ENCODE data around the gene LMAN1L.

LMAN1L gene

GRCh38 chr15:74821091-74821789 is 8.6 kb downstream of the LMAN1L start:
- H3K27ac ChIP-seq (ENCODE audit: low read length), result no peak overlapping the region
- H3K4me1 ChIP-seq (ENCODE audit: control insufficient read depth, insufficient read depth, low read length), result peaks cover 4% of the 10 kb centered on the region
- H3K9me3 ChIP-seq (ENCODE audit: control insufficient read depth in 2 of 2, low read length in 2 of 2), result no peaks in the 10 kb centered on the region
- H3K27me3 ChIP-seq (ENCODE audit: control insufficient read depth in 1 of 2, insufficient read depth in 2 of 2, low read length in 2 of 2), result peaks cover 5 to 7% of the 10 kb centered on the region in 2 donors
- no peaks in the 10 kb centered on the region for H3K36me3 ChIP-seq (ENCODE audit: control insufficient read depth in 2 of 2, insufficient read depth in 2 of 2, low read length in 2 of 2)
- H3K4me3 ChIP-seq (ENCODE audit: low read length in 2 of 2), result no peak overlapping the region
- H3K9ac ChIP-seq (ENCODE audit: low read length in 2 of 2), result no peak overlapping the region

DNA sequence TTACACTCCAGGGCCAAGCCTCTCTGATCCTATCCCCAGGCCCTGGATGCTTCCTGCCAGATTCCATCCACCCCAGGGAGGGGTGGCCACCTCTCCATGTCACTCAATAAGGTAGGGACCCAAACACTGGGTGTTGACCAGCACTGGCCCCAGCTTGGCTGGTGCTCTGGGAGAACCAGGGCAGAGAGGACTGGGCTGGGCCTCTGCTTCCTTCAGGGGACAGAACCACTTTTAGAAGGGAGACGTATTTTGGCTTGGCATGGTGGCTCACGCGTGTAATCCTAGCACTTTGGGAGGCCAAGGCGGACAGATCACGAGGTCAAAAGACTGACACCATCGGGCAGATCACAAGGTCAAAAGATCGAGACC is 9.1 kb downstream of the LMAN1L start:
- no peak overlapping the region for H3K4me3 ChIP-seq (ENCODE audit: low read length in 2 of 2)

DNA sequence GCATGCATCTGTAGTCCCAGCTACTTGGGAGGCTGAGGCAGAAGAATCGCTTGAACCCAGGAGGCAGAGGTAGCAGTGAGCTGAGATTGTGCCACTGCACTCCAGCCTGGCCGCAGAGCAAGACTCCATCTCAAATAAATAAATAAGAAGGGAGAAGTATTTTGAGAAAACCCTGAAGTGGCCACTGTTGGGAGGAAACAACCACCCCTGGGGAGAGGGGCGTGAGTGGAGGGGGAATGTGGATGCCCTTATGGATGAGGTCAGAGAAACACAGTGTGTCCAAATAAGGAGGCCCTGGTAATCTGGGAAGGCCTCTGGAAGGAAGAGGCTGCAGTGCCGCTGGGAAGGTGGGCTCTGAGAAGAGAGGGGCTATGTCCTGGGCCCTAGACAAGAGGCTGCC is 9.6 kb downstream of the LMAN1L start:
- H3K4me3 ChIP-seq (ENCODE audit: low read length in 2 of 2), result no peak overlapping the region
- no peak overlapping the region for H3K27ac ChIP-seq (ENCODE audit: low read length)
- no peaks in the 10 kb centered on the region for H3K9me3 ChIP-seq (ENCODE audit: control insufficient read depth in 2 of 2, low read length in 2 of 2)
- H3K4me1 ChIP-seq (ENCODE audit: control insufficient read depth, insufficient read depth, low read length), result peaks cover 3% of the 10 kb centered on the region
- peaks cover 13 to 14% of the 10 kb centered on the region in 2 donors for H3K27me3 ChIP-seq (ENCODE audit: control insufficient read depth in 1 of 2, insufficient read depth in 2 of 2, low read length in 2 of 2)
- H3K9ac ChIP-seq (ENCODE audit: low read length in 2 of 2), result no peak overlapping the region
- H3K36me3 ChIP-seq (ENCODE audit: control insufficient read depth in 2 of 2, insufficient read depth in 2 of 2, low read length in 2 of 2), result no peaks in the 10 kb centered on the region

More for the DNA sequence above, 9.1 kb downstream of the LMAN1L start:
- H3K4me1 ChIP-seq (ENCODE audit: control insufficient read depth, insufficient read depth, low read length), result peaks cover 4% of the 10 kb centered on the region
- no peaks in the 10 kb centered on the region for H3K9me3 ChIP-seq (ENCODE audit: control insufficient read depth in 2 of 2, low read length in 2 of 2)
- no peak overlapping the region for H3K27ac ChIP-seq (ENCODE audit: low read length)
- no peaks in the 10 kb centered on the region for H3K36me3 ChIP-seq (ENCODE audit: control insufficient read depth in 2 of 2, insufficient read depth in 2 of 2, low read length in 2 of 2)
- no peak overlapping the region for H3K9ac ChIP-seq (ENCODE audit: low read length in 2 of 2)
- H3K27me3 ChIP-seq (ENCODE audit: control insufficient read depth in 1 of 2, insufficient read depth in 2 of 2, low read length in 2 of 2), result peaks cover 9 to 10% of the 10 kb centered on the region in 2 donors

DNA sequence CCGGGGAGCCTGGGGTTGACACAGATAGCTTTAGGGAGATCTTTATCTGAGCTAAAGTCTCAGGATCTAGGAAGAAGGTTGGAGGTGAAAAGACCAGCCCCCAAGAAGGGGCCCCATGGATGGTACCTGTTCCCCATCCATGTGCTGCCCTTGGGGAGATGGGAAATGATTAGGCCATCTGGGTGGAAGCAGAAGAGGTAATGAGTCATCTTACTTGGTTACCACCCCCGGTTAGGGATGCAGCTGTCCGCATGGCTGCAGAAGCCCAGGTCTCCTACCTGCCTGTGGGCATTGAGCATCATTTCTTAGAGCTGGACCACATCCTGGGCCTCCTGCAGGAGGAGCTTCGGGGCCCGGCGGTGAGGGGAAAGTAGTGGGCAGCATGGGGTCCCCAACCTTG is 10.7 kb downstream of the LMAN1L start:
- Histone ChIP-seq H3K4me3 (ENCODE audit: low read length in 2 of 2) (no peak overlapping the region), H3K9ac (ENCODE audit: low read length in 2 of 2) (no peak overlapping the region), H3K27me3 (ENCODE audit: control insufficient read depth in 1 of 2, insufficient read depth in 2 of 2, low read length in 2 of 2) (peaks cover 21 to 24% of the 10 kb centered on the region in 2 donors), H3K36me3 (ENCODE audit: control insufficient read depth in 2 of 2, insufficient read depth in 2 of 2, low read length in 2 of 2) (no peaks in the 10 kb centered on the region), H3K4me1 (ENCODE audit: control insufficient read depth, insufficient read depth, low read length) (no peaks in the 10 kb centered on the region), H3K9me3 (ENCODE audit: control insufficient read depth in 2 of 2, low read length in 2 of 2) (no peaks in the 10 kb centered on the region), H3K27ac (ENCODE audit: low read length) (no peak overlapping the region)

DNA sequence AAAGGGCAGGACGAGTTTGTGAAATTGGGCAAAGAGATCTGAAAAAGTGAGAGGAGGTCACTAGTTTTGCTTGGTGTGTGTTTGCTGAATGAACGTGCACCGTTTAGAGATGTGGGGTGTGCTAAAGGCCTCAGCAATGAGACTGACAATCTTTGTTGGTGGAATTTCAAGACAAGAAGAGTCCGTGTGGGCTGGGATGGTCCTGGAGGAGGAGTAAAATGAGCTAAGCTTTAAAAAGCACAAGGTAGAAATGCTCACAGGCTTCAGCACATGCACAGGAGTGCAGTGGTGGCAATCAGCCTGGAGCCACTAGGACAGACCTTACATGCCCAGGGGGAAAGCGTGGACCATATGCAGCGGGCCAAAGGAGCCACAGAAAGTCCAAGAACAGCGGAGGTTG is 12.3 kb downstream of the LMAN1L start:
- peaks cover 18 to 25% of the 10 kb centered on the region in 2 donors for H3K27me3 ChIP-seq (ENCODE audit: control insufficient read depth in 1 of 2, insufficient read depth in 2 of 2, low read length in 2 of 2)
- H3K4me3 ChIP-seq (ENCODE audit: low read length in 2 of 2), result no peak overlapping the region
- H3K36me3 ChIP-seq (ENCODE audit: control insufficient read depth in 2 of 2, insufficient read depth in 2 of 2, low read length in 2 of 2), result no peaks in the 10 kb centered on the region
- no peaks in the 10 kb centered on the region for H3K9me3 ChIP-seq (ENCODE audit: control insufficient read depth in 2 of 2, low read length in 2 of 2)
- H3K9ac ChIP-seq (ENCODE audit: low read length in 2 of 2), result no peak overlapping the region
- H3K27ac ChIP-seq (ENCODE audit: low read length), result no peak overlapping the region
- H3K4me1 ChIP-seq (ENCODE audit: control insufficient read depth, insufficient read depth, low read length), result no peaks in the 10 kb centered on the region

- Histone ChIP-seq H3K9me3 (ENCODE audit: control insufficient read depth in 2 of 2, low read length in 2 of 2) (no peaks in the 10 kb centered on the region), H3K36me3 (ENCODE audit: control insufficient read depth in 2 of 2, insufficient read depth in 2 of 2, low read length in 2 of 2) (no peaks in the 10 kb centered on the region), H3K27me3 (ENCODE audit: control insufficient read depth in 1 of 2, insufficient read depth in 2 of 2, low read length in 2 of 2) (peaks cover 18 to 25% of the 10 kb centered on the region in 2 donors), H3K27ac (ENCODE audit: low read length) (no peak overlapping the region), H3K4me1 (ENCODE audit: control insufficient read depth, insufficient read depth, low read length) (no peaks in the 10 kb centered on the region), H3K9ac (ENCODE audit: low read length in 2 of 2) (no peak overlapping the region), H3K4me3 (ENCODE audit: low read length in 2 of 2) (no peak overlapping the region)
These were observed 13.2 kb downstream of the LMAN1L start for GRCh38 chr15:74825866-74826265.

GRCh38 chr15:74826364-74826819 is 13.8 kb downstream of the LMAN1L start, which contains the start of gene CPLX3:
Gene CPLX3 (plus strand): TSS chr15:74826627. CDS start chr15:74826704, 77 bp downstream.
- peaks cover 18 to 25% of the 10 kb centered on the region in 2 donors for H3K27me3 ChIP-seq (ENCODE audit: control insufficient read depth in 1 of 2, insufficient read depth in 2 of 2, low read length in 2 of 2)
- no peak within 1 kb of the TSS for H3K4me3 ChIP-seq (ENCODE audit: low read length in 2 of 2)
- H3K9me3 ChIP-seq (ENCODE audit: control insufficient read depth in 2 of 2, low read length in 2 of 2), result no peaks in the 10 kb centered on the region

GRCh38 chr15:74826921-74827320 is 14.3 kb downstream of the LMAN1L start:
- Histone ChIP-seq H3K27me3 (ENCODE audit: control insufficient read depth in 1 of 2, insufficient read depth in 2 of 2, low read length in 2 of 2) (peaks cover 18 to 25% of the 10 kb centered on the region in 2 donors), H3K27ac (ENCODE audit: low read length) (no peak overlapping the region), H3K9me3 (ENCODE audit: control insufficient read depth in 2 of 2, low read length in 2 of 2) (no peaks in the 10 kb centered on the region), H3K36me3 (ENCODE audit: control insufficient read depth in 2 of 2, insufficient read depth in 2 of 2, low read length in 2 of 2) (no peaks in the 10 kb centered on the region), H3K9ac (ENCODE audit: low read length in 2 of 2) (no peak overlapping the region), H3K4me3 (ENCODE audit: low read length in 2 of 2) (no peak overlapping the region), H3K4me1 (ENCODE audit: control insufficient read depth, insufficient read depth, low read length) (peaks cover 5% of the 10 kb centered on the region)

More at GRCh38 chr15:74826364-74826819, 13.8 kb downstream of the LMAN1L start, which contains the start of gene CPLX3:
- H3K9ac ChIP-seq (ENCODE audit: low read length in 2 of 2), result no peak within 1 kb of the TSS
- no peaks in the 10 kb centered on the region for H3K36me3 ChIP-seq (ENCODE audit: control insufficient read depth in 2 of 2, insufficient read depth in 2 of 2, low read length in 2 of 2)
- H3K27ac ChIP-seq (ENCODE audit: low read length), result no peak within 1 kb of the TSS
- peaks cover 4% of the 10 kb centered on the region for H3K4me1 ChIP-seq (ENCODE audit: control insufficient read depth, insufficient read depth, low read length)

DNA sequence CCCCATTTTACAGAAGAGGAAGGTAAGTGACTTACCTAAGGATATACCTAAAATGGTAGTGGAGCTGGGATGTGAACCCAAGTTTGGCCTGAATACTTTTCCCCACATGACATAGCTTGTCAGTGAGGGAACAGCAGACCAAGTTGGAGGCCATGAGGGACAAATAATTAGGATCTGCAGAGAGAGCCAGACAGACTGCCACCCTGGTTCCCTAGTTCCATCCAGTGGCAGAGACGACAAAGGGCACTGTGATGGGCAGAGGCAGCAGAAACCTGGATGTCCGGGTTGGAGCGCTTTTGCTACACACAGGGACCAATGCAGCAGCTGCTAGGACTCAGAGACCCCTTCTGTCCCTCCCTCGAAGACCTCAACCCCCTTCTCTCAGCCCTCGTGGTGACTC is 15.0 kb downstream of the LMAN1L start:
- H3K4me3 ChIP-seq (ENCODE audit: low read length in 2 of 2), result no peak overlapping the region

GRCh38 chr15:74828835-74829234 is 16.2 kb downstream of the LMAN1L start:
- no peak overlapping the region for H3K4me3 ChIP-seq (ENCODE audit: low read length in 2 of 2)
- H3K27ac ChIP-seq (ENCODE audit: low read length), result no peak overlapping the region
- peaks cover 9% of the 10 kb centered on the region for H3K4me1 ChIP-seq (ENCODE audit: control insufficient read depth, insufficient read depth, low read length)
- peaks cover 18 to 25% of the 10 kb centered on the region in 2 donors for H3K27me3 ChIP-seq (ENCODE audit: control insufficient read depth in 1 of 2, insufficient read depth in 2 of 2, low read length in 2 of 2)
- H3K36me3 ChIP-seq (ENCODE audit: control insufficient read depth in 2 of 2, insufficient read depth in 2 of 2, low read length in 2 of 2), result no peaks in the 10 kb centered on the region
- no peak overlapping the region for H3K9ac ChIP-seq (ENCODE audit: low read length in 2 of 2)
- H3K9me3 ChIP-seq (ENCODE audit: control insufficient read depth in 2 of 2, low read length in 2 of 2), result no peaks in the 10 kb centered on the region

More for the DNA sequence above, 15.0 kb downstream of the LMAN1L start:
- H3K27me3 ChIP-seq (ENCODE audit: control insufficient read depth in 1 of 2, insufficient read depth in 2 of 2, low read length in 2 of 2), result peaks cover 18 to 25% of the 10 kb centered on the region in 2 donors
- peaks cover 5% of the 10 kb centered on the region for H3K4me1 ChIP-seq (ENCODE audit: control insufficient read depth, insufficient read depth, low read length)
- no peak overlapping the region for H3K9ac ChIP-seq (ENCODE audit: low read length in 2 of 2)
- no peak overlapping the region for H3K27ac ChIP-seq (ENCODE audit: low read length)
- no peaks in the 10 kb centered on the region for H3K9me3 ChIP-seq (ENCODE audit: control insufficient read depth in 2 of 2, low read length in 2 of 2)
- no peaks in the 10 kb centered on the region for H3K36me3 ChIP-seq (ENCODE audit: control insufficient read depth in 2 of 2, insufficient read depth in 2 of 2, low read length in 2 of 2)

GRCh38 chr15:74829486-74829885 is 16.9 kb downstream of the LMAN1L start:
- Histone ChIP-seq H3K4me1 (ENCODE audit: control insufficient read depth, insufficient read depth, low read length) (peaks cover 9% of the 10 kb centered on the region), H3K27me3 (ENCODE audit: control insufficient read depth in 1 of 2, insufficient read depth in 2 of 2, low read length in 2 of 2) (peaks cover 18 to 25% of the 10 kb centered on the region in 2 donors)

More at GRCh38 chr15:74829486-74829885, 16.9 kb downstream of the LMAN1L start:
- H3K9ac ChIP-seq (ENCODE audit: low read length in 2 of 2), result no peak overlapping the region
- no peaks in the 10 kb centered on the region for H3K36me3 ChIP-seq (ENCODE audit: control insufficient read depth in 2 of 2, insufficient read depth in 2 of 2, low read length in 2 of 2)
- no peak overlapping the region for H3K4me3 ChIP-seq (ENCODE audit: low read length in 2 of 2)
- no peak overlapping the region for H3K27ac ChIP-seq (ENCODE audit: low read length)
- H3K9me3 ChIP-seq (ENCODE audit: control insufficient read depth in 2 of 2, low read length in 2 of 2), result no peaks in the 10 kb centered on the region

Data from stomach smooth muscle (tissue), 2 donors.